ENCODE results near the gene POU6F2.

GRCh38 chr7:39270018-39270417 is 292.3 kb downstream of the POU6F2 start:
- TF ChIP-seq CTCF (IDR thresholded peaks at IDR 0.05) (no peak), POLR2A (IDR thresholded peaks at IDR 0.05) (no peak)

Measured in suprapubic skin (tissue), 3 donors.